NB4 (cell line): Measurements from ENCODE around the gene SNAI3.

Experiments used
- DNase-seq: peaks from one replicate; pipeline ENCODE4 v3.0.0; 2010; ENCODE audit warnings: low read depth
- H3K4me3 ChIP-seq: one replicate; pipeline ENCODE4 v1.5.1; 2011; ENCODE audit warnings: mild to moderate bottlenecking, low read depth, low read length, moderate library complexity
- MAX ChIP-seq: IDR thresholded peaks from 2 replicates; pipeline ENCODE4 v1.6.1; 2011; ENCODE audit warnings: low read depth, low read length
- MYC ChIP-seq: IDR thresholded peaks from 2 replicates; pipeline ENCODE4 v1.6.1; 2011; ENCODE audit warnings: low read depth, low read length
- POLR2A ChIP-seq: IDR thresholded peaks from 2 replicates; pipeline ENCODE4 v1.6.1; 2011; ENCODE audit warnings: mild to moderate bottlenecking; ENCODE audit not compliant: insufficient read length; ENCODE audit errors: extremely low read depth
- TF ChIP-seq, protein P1 (sequence below): IDR thresholded peaks from one replicate; pipeline ENCODE4 v1.5.1; 2012; ENCODE audit warnings: low read depth, low read length

The SNAI3 gene

DNA sequence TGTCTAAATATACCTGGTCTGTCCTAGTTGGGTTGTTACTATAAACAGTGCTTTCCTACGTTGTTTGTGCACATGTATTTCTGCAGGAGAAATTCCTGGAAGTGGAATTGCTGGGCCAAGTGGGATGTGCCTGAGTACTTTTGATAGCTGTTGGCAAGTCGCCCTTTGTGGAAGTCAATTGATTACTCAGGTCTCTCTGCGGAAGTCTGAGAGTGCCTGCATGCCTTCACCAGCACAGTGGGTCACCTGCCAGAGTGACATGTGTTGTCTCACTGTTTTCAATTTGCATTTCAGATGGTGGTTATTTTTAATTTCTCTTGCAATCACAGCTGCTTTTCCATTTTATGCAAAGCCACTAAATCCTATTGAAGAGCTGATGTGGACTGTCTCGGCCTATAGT, 21.2 kb downstream of the SNAI3 start:
- TF ChIP-seq MAX (no peak), MYC (no peak), POLR2A (no peak)
- TF ChIP-seq, protein P1, sequence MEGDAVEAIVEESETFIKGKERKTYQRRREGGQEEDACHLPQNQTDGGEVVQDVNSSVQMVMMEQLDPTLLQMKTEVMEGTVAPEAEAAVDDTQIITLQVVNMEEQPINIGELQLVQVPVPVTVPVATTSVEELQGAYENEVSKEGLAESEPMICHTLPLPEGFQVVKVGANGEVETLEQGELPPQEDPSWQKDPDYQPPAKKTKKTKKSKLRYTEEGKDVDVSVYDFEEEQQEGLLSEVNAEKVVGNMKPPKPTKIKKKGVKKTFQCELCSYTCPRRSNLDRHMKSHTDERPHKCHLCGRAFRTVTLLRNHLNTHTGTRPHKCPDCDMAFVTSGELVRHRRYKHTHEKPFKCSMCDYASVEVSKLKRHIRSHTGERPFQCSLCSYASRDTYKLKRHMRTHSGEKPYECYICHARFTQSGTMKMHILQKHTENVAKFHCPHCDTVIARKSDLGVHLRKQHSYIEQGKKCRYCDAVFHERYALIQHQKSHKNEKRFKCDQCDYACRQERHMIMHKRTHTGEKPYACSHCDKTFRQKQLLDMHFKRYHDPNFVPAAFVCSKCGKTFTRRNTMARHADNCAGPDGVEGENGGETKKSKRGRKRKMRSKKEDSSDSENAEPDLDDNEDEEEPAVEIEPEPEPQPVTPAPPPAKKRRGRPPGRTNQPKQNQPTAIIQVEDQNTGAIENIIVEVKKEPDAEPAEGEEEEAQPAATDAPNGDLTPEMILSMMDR = no peak

GRCh38 chr16:88662843-88663606, 23.3 kb downstream of the SNAI3 start, which contains the start of gene MVD:
Gene MVD, minus strand, starts transcription at chr16:88663091. Its CDS starts 11 bp downstream, at chr16:88663080.
- H3K4me3 ChIP-seq = peak within 1 kb of the TSS; percentile 76
- TF ChIP-seq MYC = peak; percentile 44; the same call in 1 of the 2 replicates
- TF ChIP-seq POLR2A = peak; percentile 80
- TF ChIP-seq MAX = peak; percentile 54
- TF ChIP-seq, protein P1 = no peak
- DNase-seq = peak; percentile 99

More for the DNA sequence above, 21.2 kb downstream of the SNAI3 start:
- H3K4me3 ChIP-seq = no peak overlapping the region
- DNase-seq = no peak

- H3K4me3 ChIP-seq = peak overlapping the region; percentile 76
- TF ChIP-seq, protein P1 = no peak
- TF ChIP-seq MYC (no peak), POLR2A (no peak), MAX (no peak)
- peak; percentile 39 for DNase-seq
Observed at GRCh38 chr16:88662222-88662842, 24.0 kb downstream of the SNAI3 start.

DNA sequence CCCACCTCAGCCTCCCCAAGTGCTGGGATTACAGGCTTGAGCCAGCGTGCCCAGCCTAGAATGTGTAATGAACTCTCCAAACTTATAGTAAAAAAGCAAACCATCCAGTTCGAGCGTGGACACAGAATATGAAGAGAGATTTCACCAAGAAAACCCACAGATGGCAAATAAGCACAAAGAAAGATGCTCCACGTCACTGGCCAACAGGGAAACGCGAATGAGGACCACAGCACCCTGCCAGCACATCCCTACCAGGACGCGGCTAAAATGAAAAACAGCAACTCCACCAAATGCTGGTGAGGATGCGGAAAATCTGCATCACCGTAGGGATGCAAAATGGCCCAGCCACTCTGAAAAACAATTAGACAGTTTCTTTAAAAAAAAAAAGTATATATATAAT, 24.8 kb downstream of the SNAI3 start:
- no peak for DNase-seq
- peak overlapping the region; percentile 76 for H3K4me3 ChIP-seq
- no peak for TF ChIP-seq MYC
- TF ChIP-seq, protein P1 = no peak
- no peak for TF ChIP-seq POLR2A

GRCh38 chr16:88659160-88659559, 27.1 kb downstream of the SNAI3 start:
- H3K4me3 ChIP-seq = no peak overlapping the region
- no peak for TF ChIP-seq MAX
- no peak for TF ChIP-seq POLR2A
- TF ChIP-seq, protein P1 = no peak
- TF ChIP-seq MYC = no peak
- no peak for DNase-seq
